ENCODE results near the gene LMTK2. TPM values are rescaled to one million over a fixed set of nuclear protein-coding genes. Genes with fewer than 3 reads are reported as not detected.

LMTK2 gene
- total and polyA plus RNA-seq, 8 donors, result 13.4 to 28.2 (median 16.6) TPM

GRCh38 chr7:98128346-98128745 is 21.7 kb downstream of the LMTK2 start:
- H3K27ac ChIP-seq, result no peak overlapping the region
- intact Hi-C loops (cut with DNase I), result no loop called here
- TF ChIP-seq, protein P1, sequence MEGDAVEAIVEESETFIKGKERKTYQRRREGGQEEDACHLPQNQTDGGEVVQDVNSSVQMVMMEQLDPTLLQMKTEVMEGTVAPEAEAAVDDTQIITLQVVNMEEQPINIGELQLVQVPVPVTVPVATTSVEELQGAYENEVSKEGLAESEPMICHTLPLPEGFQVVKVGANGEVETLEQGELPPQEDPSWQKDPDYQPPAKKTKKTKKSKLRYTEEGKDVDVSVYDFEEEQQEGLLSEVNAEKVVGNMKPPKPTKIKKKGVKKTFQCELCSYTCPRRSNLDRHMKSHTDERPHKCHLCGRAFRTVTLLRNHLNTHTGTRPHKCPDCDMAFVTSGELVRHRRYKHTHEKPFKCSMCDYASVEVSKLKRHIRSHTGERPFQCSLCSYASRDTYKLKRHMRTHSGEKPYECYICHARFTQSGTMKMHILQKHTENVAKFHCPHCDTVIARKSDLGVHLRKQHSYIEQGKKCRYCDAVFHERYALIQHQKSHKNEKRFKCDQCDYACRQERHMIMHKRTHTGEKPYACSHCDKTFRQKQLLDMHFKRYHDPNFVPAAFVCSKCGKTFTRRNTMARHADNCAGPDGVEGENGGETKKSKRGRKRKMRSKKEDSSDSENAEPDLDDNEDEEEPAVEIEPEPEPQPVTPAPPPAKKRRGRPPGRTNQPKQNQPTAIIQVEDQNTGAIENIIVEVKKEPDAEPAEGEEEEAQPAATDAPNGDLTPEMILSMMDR (IDR thresholded peaks at IDR 0.05), result no peak
- H3K4me3 ChIP-seq, result no peak overlapping the region
- H3K4me1 ChIP-seq, result peaks cover 8 to 61% of the 10 kb centered on the region in 2 donors
- DNase-seq (no peak), ATAC-seq (no peak)
- peaks cover 0 to 28% of the 10 kb centered on the region in 2 donors for H3K27me3 ChIP-seq
- H3K36me3 ChIP-seq, result no peaks in the 10 kb centered on the region
- H3K9me3 ChIP-seq, result no peaks in the 10 kb centered on the region

DNA sequence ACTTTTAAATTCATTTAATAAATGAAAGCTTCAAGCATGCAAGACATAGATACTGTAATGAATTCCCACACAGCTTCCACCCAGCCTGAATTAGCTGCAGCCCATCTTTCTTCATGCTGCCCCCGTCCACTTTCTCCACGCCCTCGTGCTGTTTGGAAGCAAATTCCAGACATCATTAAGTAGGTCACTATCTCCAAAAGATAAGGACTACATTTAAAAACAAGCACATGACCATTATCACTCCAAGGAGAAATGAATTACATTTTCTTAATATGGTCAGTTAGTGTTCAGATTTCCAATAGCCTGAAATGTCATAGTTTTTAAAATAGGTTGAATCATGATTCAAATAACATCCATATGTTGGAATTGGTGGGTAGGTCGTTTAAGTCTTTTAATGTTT is 24.3 kb downstream of the LMTK2 start:
- no peak for DNase-seq
- ATAC-seq, result no peak
- Histone ChIP-seq H3K27ac (peak overlapping the region in 1 of 2 donors; percentile 89), H3K4me3 (no peak overlapping the region), H3K27me3 (peaks cover 0 to 35% of the 10 kb centered on the region in 2 donors), H3K4me1 (peaks cover 14 to 72% of the 10 kb centered on the region in 2 donors), H3K36me3 (no peaks in the 10 kb centered on the region), H3K9me3 (no peaks in the 10 kb centered on the region)
- intact Hi-C loops (cut with DNase I), result no loop called here
- TF ChIP-seq, protein P1 (IDR thresholded peaks at IDR 0.05), result no peak

DNA sequence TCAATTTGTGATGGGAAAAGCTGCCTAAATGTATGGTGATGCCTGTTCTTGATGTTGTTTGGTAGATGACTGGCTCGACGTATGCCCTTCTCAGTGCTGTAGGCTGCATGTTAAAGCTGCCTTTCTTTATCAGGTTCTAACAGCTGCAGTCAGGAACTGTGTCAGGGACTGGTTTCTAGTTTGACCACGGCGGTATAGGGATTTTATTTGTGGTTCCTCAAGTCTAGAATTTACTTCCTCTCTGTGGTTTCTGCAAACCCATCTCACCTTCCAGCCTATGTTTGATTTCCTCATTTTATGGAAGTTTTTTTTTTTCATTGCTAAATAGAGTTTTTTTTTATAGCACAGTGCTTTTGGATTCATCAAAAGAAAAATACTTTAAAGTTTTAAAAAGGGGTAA is 26.5 kb downstream of the LMTK2 start:
- ATAC-seq, result peak; percentile 8
- Histone ChIP-seq H3K36me3 (peaks cover 0 to 4% of the 10 kb centered on the region in 2 donors), H3K4me3 (no peak overlapping the region), H3K4me1 (peaks cover 14 to 79% of the 10 kb centered on the region in 2 donors), H3K27ac (peak overlapping the region in 1 of 2 donors; percentile 89), H3K27me3 (peaks cover 0 to 27% of the 10 kb centered on the region in 2 donors), H3K9me3 (no peaks in the 10 kb centered on the region)
- intact Hi-C loops (cut with DNase I), result no loop called here
- TF ChIP-seq, protein P1 (IDR thresholded peaks at IDR 0.05), result no peak
- DNase-seq, result no peak

DNA sequence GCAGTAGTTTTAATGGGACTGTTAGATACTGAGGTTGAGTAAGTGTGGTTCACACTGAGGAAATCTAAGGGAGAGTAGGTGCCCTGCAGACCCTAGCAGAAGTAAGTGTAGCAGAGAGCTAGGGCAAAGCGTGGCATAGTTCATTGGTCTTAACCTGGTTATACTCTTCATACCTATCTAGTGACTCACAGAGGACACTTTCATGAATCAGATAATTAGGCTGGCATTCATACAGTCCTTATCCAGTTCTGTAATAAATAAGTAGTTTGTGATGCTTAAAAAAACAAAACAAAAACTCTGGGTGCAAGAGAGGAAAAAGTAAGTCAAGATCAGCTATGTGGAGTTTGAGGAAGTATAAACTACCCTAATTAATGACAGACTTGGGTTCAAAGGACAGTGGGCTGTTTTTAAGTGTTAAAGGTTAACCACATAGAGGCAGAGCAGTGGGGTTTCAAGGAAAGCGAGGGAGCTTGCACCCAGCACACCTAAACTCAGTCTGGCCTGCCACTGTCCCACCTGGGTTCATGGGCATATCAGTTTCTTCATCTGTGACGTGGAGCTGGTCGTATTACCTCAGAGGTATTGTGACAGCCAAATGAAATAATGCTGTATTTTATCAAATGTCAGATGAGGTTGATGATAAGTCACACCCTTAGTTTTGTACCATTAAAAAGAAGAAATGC is 27.1 kb downstream of the LMTK2 start:
- intact Hi-C loops (cut with DNase I), result no loop called here
- H3K27me3 ChIP-seq, result peaks cover 0 to 21% of the 10 kb centered on the region in 2 donors
- DNase-seq (no peak), ATAC-seq (peak; percentile 31)
- peak overlapping the region in 1 of 2 donors; percentile 89 for H3K27ac ChIP-seq
- peaks cover 14 to 83% of the 10 kb centered on the region in 2 donors for H3K4me1 ChIP-seq
- H3K36me3 ChIP-seq, result peaks cover 0 to 10% of the 10 kb centered on the region in 2 donors
- no peak overlapping the region for H3K4me3 ChIP-seq
- H3K9me3 ChIP-seq, result no peaks in the 10 kb centered on the region
- TF ChIP-seq, protein P1 (IDR thresholded peaks at IDR 0.05), result no peak

GRCh38 chr7:98134420-98135228 is 28.0 kb downstream of the LMTK2 start:
- DNase-seq (no peak), ATAC-seq (no peak)
- H3K4me3 ChIP-seq, result no peak overlapping the region
- no peak overlapping the region for H3K27ac ChIP-seq
- intact Hi-C loops (cut with DNase I), result no loop called here
- peaks cover 0 to 18% of the 10 kb centered on the region in 2 donors for H3K36me3 ChIP-seq
- peaks cover 14 to 83% of the 10 kb centered on the region in 2 donors for H3K4me1 ChIP-seq
- H3K9me3 ChIP-seq, result no peaks in the 10 kb centered on the region
- TF ChIP-seq, protein P1 (IDR thresholded peaks at IDR 0.05), result no peak
- peaks cover 0 to 19% of the 10 kb centered on the region in 2 donors for H3K27me3 ChIP-seq

Measured in left lung (tissue), 10 donors.